Karpas-422 (cell line): ENCODE measurements around the gene SPOCK1. TPM values are rescaled to one million over a fixed set of nuclear protein-coding genes. Genes with fewer than 3 reads are reported as not detected.

Experiments used
- DNase-seq: peaks from one replicate; pipeline ENCODE4 v3.0.0-alpha.2; 2015
- H2AFZ ChIP-seq: fragments of 200-600 bp; sonication (generic); 2 replicates; pipeline ENCODE4 v1.6.1; 2014; ENCODE audit warnings: antibody characterized with exemption, low read length, mixed read lengths
- H3K27ac ChIP-seq: fragments of 200-600 bp; sonication (generic); 2 replicates; pipeline ENCODE4 v1.5.1; 2014; ENCODE audit warnings: mild to moderate bottlenecking, low read length, moderate library complexity
- H3K27me3 ChIP-seq: fragments of 200-600 bp; sonication (generic); 2 replicates; pipeline ENCODE4 v1.6.1; 2014; ENCODE audit warnings: low read length, mixed read lengths
- H3K36me3 ChIP-seq: fragments of 200-600 bp; sonication (generic); 2 replicates; pipeline ENCODE4 v1.6.1; 2014; ENCODE audit warnings: low read length, mixed read lengths; ENCODE audit not compliant: insufficient read depth
- H3K4me1 ChIP-seq: fragments of 200-600 bp; sonication (generic); 2 replicates; pipeline ENCODE4 v1.6.1; 2014; ENCODE audit warnings: mild to moderate bottlenecking, low read length, mixed read lengths
- H3K4me2 ChIP-seq: fragments of 200-600 bp; sonication (generic); 2 replicates; pipeline ENCODE4 v1.6.1; 2014; ENCODE audit warnings: low read length, low read depth, mild to moderate bottlenecking; ENCODE audit not compliant: poor library complexity, severe bottlenecking
- H3K4me3 ChIP-seq: fragments of 200-600 bp; sonication (generic); 2 replicates; pipeline ENCODE4 v1.5.1; 2014; ENCODE audit warnings: mild to moderate bottlenecking, antibody characterized with exemption, low read length, mixed read lengths
- H3K79me2 ChIP-seq: fragments of 200-600 bp; sonication (generic); 2 replicates; pipeline ENCODE4 v1.6.1; 2014; ENCODE audit warnings: mild to moderate bottlenecking, low read length, mixed read lengths
- H3K9ac ChIP-seq: fragments of 200-600 bp; sonication (generic); 2 replicates; pipeline ENCODE4 v1.6.0; 2014; ENCODE audit warnings: low read length
- H3K9me2 ChIP-seq: fragments of 200-600 bp; sonication (generic), shearing (Covaris generic); replicated peaks from 2 replicates; pipeline ENCODE4 v1.6.0; 2014; ENCODE audit warnings: mild to moderate bottlenecking, low read length, moderate library complexity; ENCODE audit not compliant: insufficient read depth
- H3K9me3 ChIP-seq: fragments of 300-700, 200-600 bp; sonication (generic); 2 replicates; pipeline ENCODE4 v1.6.1; 2014; ENCODE audit warnings: low read length, mixed read lengths
- H4K20me1 ChIP-seq: fragments of 200-600 bp; sonication (generic); 2 replicates; pipeline ENCODE4 v1.6.1; 2014; ENCODE audit warnings: mild to moderate bottlenecking, antibody characterized with exemption, low read length, low read depth; ENCODE audit not compliant: insufficient read depth
- total RNA-seq: library from RNA; depleted of rRNA; stranded (reverse); fragments of >200 nt; shearing (Covaris generic); gene quantifications from 2 replicates; pipeline ENCODE4 v1.2.3, GENCODE V29; 2014; ENCODE audit warnings: low replicate concordance

Gene SPOCK1
- total RNA-seq, 1 experiment from 2014 or later = 1.0 TPM

DNA sequence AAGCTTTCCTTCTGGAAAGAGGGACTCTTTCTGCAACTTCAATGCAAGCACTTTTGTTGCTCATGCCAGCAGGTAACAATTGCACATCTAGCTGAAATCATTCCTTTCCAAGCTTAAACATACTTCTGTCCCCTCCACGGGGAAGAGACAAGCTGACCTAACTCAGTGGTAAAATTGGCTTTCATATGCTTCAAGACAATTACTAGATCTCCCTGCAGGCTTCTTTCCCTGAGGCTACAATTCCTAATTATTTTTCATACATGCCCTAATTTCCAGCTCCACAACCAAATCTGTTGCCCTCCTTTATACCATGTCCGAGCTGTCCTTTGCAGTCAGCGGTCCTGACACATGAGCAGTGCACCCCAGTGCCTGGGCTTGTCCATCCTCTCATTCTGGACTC, 324.9 kb downstream of the SPOCK1 start:
- no peaks in the 10 kb centered on the region for H3K36me3 ChIP-seq
- no peak overlapping the region for H3K4me3 ChIP-seq
- no peaks in the 10 kb centered on the region for H3K9me2 ChIP-seq
- H2AFZ ChIP-seq = no peak overlapping the region
- no peak overlapping the region for H3K9ac ChIP-seq
- no peaks in the 10 kb centered on the region; the same call in 1 of the 2 replicates for H3K4me1 ChIP-seq
- H4K20me1 ChIP-seq = no peaks in the 10 kb centered on the region
- no peak for DNase-seq
- H3K27me3 ChIP-seq = no peaks in the 10 kb centered on the region
- no peak overlapping the region for H3K4me2 ChIP-seq
- H3K27ac ChIP-seq = no peak overlapping the region
- H3K79me2 ChIP-seq = no peaks in the 10 kb centered on the region
- no peaks in the 10 kb centered on the region for H3K9me3 ChIP-seq

DNA sequence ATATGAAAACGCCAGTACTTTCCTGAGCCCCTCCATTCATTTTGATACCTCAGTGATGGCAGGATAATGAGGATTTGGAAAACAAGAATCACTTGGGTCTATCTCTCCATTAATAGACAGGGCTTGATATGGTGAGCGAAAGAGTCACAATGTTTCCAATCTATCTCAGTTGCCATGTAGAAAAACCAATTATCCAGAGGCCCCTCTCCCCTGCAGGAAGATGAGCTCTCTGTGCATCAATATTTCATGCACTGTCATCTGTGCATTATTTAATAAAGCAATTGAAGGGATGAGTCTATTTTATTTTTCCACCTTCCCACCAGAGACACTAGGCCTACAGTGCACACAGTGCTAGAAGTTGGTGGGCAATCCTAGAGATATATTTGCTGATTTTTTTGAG, 326.9 kb downstream of the SPOCK1 start:
- Histone ChIP-seq H3K4me3 (no peak overlapping the region), H3K27ac (no peak overlapping the region), H2AFZ (no peak overlapping the region), H3K9me3 (no peaks in the 10 kb centered on the region), H3K27me3 (no peaks in the 10 kb centered on the region), H3K4me2 (no peak overlapping the region), H3K9me2 (no peaks in the 10 kb centered on the region), H3K4me1 (no peaks in the 10 kb centered on the region; the same call in 1 of the 2 replicates), H3K79me2 (no peaks in the 10 kb centered on the region), H3K36me3 (no peaks in the 10 kb centered on the region), H4K20me1 (no peaks in the 10 kb centered on the region), H3K9ac (no peak overlapping the region)
- no peak for DNase-seq

- Histone ChIP-seq H3K9me3 (no peaks in the 10 kb centered on the region), H3K4me1 (no peaks in the 10 kb centered on the region; the same call in 1 of the 2 replicates), H3K9me2 (no peaks in the 10 kb centered on the region), H3K79me2 (no peaks in the 10 kb centered on the region), H3K27me3 (no peaks in the 10 kb centered on the region), H3K36me3 (no peaks in the 10 kb centered on the region), H4K20me1 (no peaks in the 10 kb centered on the region), H3K4me3 (no peak overlapping the region), H2AFZ (no peak overlapping the region), H3K27ac (no peak overlapping the region), H3K9ac (no peak overlapping the region), H3K4me2 (no peak overlapping the region)
- DNase-seq = no peak
These were observed 331.9 kb downstream of the SPOCK1 start for GRCh38 chr5:137167187-137167586.

- H3K4me3 ChIP-seq = no peak overlapping the region
- H3K4me1 ChIP-seq = no peaks in the 10 kb centered on the region
- no peaks in the 10 kb centered on the region for H3K27me3 ChIP-seq
- no peak overlapping the region for H3K9ac ChIP-seq
- H3K4me2 ChIP-seq = no peak overlapping the region
- no peaks in the 10 kb centered on the region for H4K20me1 ChIP-seq
- H2AFZ ChIP-seq = no peak overlapping the region
- no peaks in the 10 kb centered on the region for H3K36me3 ChIP-seq
- H3K27ac ChIP-seq = no peak overlapping the region
- H3K9me2 ChIP-seq = no peaks in the 10 kb centered on the region
- no peak for DNase-seq
- H3K9me3 ChIP-seq = no peaks in the 10 kb centered on the region
- H3K79me2 ChIP-seq = no peaks in the 10 kb centered on the region
These were observed 334.2 kb downstream of the SPOCK1 start for GRCh38 chr5:137164961-137165360.

DNA sequence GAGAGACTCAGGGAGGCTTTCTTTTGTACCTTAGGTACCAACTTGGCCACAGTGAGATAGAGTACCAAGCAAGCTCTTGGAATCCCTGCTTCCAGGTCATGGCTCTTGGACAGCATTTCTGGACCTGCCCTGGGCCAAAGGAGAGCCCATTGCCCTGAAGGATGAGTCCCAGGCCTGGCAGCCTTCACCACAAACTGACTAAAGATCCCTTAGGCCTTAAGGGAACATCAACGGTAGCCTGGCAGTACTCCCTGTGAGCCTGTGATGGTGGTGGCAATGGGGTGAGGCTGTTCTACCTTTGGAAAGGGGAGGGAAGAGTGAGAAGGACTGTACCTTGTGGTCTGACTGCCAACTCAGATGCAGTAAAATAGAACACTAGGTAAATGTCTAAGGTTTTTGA, 334.6 kb downstream of the SPOCK1 start:
- no peak overlapping the region for H2AFZ ChIP-seq
- no peak overlapping the region for H3K4me3 ChIP-seq
- H3K27ac ChIP-seq = no peak overlapping the region
- no peak overlapping the region for H3K9ac ChIP-seq
- H3K4me1 ChIP-seq = no peaks in the 10 kb centered on the region
- H3K4me2 ChIP-seq = no peak overlapping the region
- H3K79me2 ChIP-seq = no peaks in the 10 kb centered on the region
- DNase-seq = no peak
- no peaks in the 10 kb centered on the region for H3K36me3 ChIP-seq
- H3K9me3 ChIP-seq = no peaks in the 10 kb centered on the region
- H4K20me1 ChIP-seq = no peaks in the 10 kb centered on the region
- no peaks in the 10 kb centered on the region for H3K27me3 ChIP-seq
- H3K9me2 ChIP-seq = no peaks in the 10 kb centered on the region

GRCh38 chr5:137158691-137159090, 340.4 kb downstream of the SPOCK1 start:
- DNase-seq = no peak
- no peak overlapping the region for H3K9ac ChIP-seq
- no peaks in the 10 kb centered on the region for H3K79me2 ChIP-seq
- 0 out of 2 replicates have a peak, but pooled peaks cover 2% of the 10 kb centered on the region for H3K9me2 ChIP-seq
- no peaks in the 10 kb centered on the region for H3K27me3 ChIP-seq
- no peaks in the 10 kb centered on the region for H3K36me3 ChIP-seq
- H4K20me1 ChIP-seq = no peaks in the 10 kb centered on the region
- no peak overlapping the region for H3K27ac ChIP-seq
- peaks cover 16% of the 10 kb centered on the region for H3K4me1 ChIP-seq
- no peaks in the 10 kb centered on the region for H3K9me3 ChIP-seq
- H2AFZ ChIP-seq = no peak overlapping the region
- no peak overlapping the region for H3K4me2 ChIP-seq
- no peak overlapping the region for H3K4me3 ChIP-seq

- H3K4me2 ChIP-seq = no peak overlapping the region
- no peak for DNase-seq
- no peak overlapping the region for H2AFZ ChIP-seq
- no peaks in the 10 kb centered on the region for H3K27me3 ChIP-seq
- H3K4me1 ChIP-seq = peaks cover 27% of the 10 kb centered on the region
- H3K4me3 ChIP-seq = no peak overlapping the region
- H3K9me3 ChIP-seq = no peaks in the 10 kb centered on the region
- H4K20me1 ChIP-seq = no peaks in the 10 kb centered on the region
- H3K9ac ChIP-seq = no peak overlapping the region
- H3K9me2 ChIP-seq = 0 out of 2 replicates have a peak, but pooled peaks cover 2% of the 10 kb centered on the region
- H3K27ac ChIP-seq = no peak overlapping the region
- no peaks in the 10 kb centered on the region for H3K36me3 ChIP-seq
- no peaks in the 10 kb centered on the region for H3K79me2 ChIP-seq
These were observed 342.9 kb downstream of the SPOCK1 start for GRCh38 chr5:137156180-137156579.

- H3K27ac ChIP-seq = no peak overlapping the region
- H3K4me2 ChIP-seq = peak overlapping the region; percentile 43
- peaks cover 29% of the 10 kb centered on the region for H3K4me1 ChIP-seq
- no peaks in the 10 kb centered on the region for H4K20me1 ChIP-seq
- no peaks in the 10 kb centered on the region for H3K79me2 ChIP-seq
- no peak overlapping the region for H3K9ac ChIP-seq
- no peaks in the 10 kb centered on the region for H3K9me3 ChIP-seq
- no peaks in the 10 kb centered on the region for H3K36me3 ChIP-seq
- 0 out of 2 replicates have a peak, but pooled peaks cover 2% of the 10 kb centered on the region for H3K9me2 ChIP-seq
- DNase-seq = no peak
- H3K4me3 ChIP-seq = no peak overlapping the region
- no peaks in the 10 kb centered on the region for H3K27me3 ChIP-seq
- H2AFZ ChIP-seq = no peak overlapping the region
These were observed 343.7 kb downstream of the SPOCK1 start for GRCh38 chr5:137155261-137156000.
